Stimulated activated CD8-positive, alpha-beta memory T cell treated with anti-CD3 and anti-CD28 coated beads, Interleukin-7, amount 100 ng/mL, for 4 hours (primary cell): Measurements from ENCODE around the gene SLC26A6.

ENCODE experiments used
- DNase-seq, 2 donors: peaks; one replicate each; pipeline ENCODE4 v3.0.0-alpha.2; 2020; ENCODE audit warnings: low read depth in 2 of 2

SLC26A6 gene

DNA sequence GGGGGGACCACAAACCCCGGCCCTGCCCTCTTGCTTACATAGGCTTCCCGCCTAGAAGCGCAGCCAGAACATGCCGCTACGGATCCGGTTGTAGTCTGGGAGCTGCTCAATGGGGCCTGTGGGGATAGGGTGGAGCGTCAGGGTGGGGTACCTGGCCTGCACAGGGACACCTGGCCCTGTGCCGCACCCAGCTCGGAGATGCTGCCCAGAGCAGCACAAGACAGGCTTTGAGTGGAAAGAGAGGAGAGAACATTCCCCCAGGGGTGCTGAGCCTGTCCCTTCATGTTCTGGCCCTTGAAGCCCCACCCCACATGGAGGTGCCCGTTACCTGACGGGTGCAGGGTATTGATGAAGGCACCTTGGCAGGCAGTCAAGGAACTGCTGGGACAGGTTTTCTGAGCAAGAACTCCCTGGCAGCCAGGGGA lies 36.2 kb downstream of the SLC26A6 start:
- no peak for DNase-seq

DNA sequence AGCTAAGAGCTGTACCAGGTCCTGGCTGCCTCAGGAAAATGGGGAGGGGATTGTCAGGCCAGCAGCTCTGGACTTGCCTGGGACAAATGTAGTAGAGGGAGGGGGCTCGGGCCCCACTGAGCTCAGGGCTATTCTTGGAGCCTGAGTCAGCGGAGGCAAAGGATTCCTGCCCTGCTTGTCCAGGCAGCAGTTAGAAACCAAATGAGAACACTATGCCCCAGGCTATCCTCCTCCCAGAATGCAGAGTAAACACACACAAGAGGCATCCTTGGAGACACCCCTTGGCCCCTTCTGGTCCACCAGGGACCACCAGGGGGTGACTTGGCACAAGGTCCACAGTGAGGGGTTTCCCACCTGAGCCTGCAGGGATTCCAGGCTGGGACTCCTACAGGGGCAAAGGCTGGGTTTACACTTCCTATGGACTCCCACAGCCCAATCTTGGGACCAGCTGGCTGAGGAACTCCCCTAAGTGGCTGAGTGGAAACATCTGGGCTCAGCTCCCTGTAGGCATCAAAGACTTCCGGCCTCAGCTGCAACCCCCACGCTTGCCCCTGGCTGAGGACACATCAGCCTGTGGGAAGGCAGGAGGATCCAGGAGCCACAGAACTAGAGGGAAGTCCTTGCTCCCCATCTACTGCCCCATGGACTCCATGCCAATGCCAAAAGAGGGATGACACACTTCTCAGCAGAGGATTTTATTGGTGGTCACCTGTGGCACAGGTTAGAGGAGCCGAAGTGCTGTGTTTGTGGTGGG lies 36.8 kb downstream of the SLC26A6 start:
- DNase-seq, result no peak

GRCh38 chr3:48597408-48597800 lies 37.9 kb downstream of the SLC26A6 start:
- DNase-seq, result no peak

GRCh38 chr3:48596676-48597407 lies 38.4 kb downstream of the SLC26A6 start:
- no peak for DNase-seq

DNA sequence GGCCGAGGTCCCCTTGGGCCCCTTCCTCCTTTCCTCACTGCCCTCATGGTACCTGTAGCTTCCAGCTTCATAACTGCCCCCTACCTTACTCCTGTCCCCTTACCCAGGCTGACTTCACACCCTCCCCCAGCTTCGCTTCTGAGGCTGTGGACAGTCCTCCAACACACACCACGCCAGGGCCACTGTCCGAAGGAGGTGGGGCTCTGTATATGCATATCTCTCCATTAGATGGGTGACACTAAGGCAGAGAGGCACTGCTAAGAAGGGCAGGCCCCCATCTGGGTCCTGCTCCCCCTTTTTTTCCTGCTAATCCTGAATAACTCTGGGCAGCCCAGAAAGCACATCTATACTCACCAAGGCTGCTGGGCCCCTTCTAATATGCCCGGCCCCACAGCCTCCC lies 39.1 kb downstream of the SLC26A6 start:
- DNase-seq, result no peak

DNA sequence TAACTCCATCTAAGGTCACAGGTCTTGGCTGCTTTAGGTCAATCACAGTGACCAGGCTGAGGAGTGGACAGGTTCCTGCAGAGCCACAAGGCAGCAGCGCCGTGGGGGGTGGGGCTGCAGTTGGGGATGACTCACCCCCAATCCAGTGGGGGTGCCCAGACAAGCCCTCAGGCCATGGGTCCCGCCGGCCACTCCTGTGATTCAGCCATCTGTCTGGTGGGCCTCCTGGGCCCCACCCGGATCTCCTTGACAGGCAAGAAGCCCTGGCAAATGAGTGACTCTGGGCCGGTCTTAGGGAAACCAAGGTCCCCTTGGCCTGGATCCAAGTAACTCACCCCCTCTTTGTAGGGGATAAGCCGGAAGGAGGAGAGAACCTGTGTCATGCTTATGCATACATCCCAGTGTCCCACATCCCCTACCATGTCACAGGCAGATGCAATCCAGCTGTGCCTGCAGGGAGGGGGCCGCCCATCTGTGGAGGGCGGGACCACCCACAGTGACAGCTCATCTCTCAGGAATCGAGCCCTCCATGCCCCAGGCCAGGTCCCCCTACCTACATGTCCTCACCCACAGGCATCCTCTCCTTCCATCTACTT lies 39.6 kb downstream of the SLC26A6 start:
- no peak for DNase-seq

GRCh38 chr3:48595075-48595525 lies 40.2 kb downstream of the SLC26A6 start, which contains the start of gene COL7A1:
COL7A1 (minus strand) TSS chr3:48595329; CDS start chr3:48595159, 170 bp downstream.
- no peak for DNase-seq

GRCh38 chr3:48594417-48595049 lies 40.7 kb downstream of the SLC26A6 start:
- DNase-seq, result no peak

DNA sequence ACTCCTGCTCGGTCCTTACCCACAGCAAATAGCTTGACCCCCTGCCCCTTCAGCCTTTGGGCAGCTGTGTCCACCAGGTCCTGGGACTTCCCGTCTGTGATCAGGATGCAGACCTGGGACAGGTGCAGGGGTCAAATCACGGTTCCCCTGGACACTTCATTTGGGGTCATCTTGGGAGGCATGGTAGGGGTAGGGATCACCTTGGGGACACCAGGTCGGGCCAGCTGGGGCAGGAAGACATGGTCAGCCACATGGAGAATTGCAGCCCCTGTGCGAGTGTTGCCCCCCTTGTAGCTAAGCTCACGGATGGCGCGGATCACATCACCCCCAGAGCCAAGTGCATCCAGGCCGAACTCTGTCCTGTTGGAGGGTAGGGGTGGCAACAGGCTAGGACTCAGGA lies 41.9 kb downstream of the SLC26A6 start:
- DNase-seq, result no peak

- DNase-seq, result no peak
Observed at GRCh38 chr3:48592519-48593087, 42.7 kb downstream of the SLC26A6 start.

DNA sequence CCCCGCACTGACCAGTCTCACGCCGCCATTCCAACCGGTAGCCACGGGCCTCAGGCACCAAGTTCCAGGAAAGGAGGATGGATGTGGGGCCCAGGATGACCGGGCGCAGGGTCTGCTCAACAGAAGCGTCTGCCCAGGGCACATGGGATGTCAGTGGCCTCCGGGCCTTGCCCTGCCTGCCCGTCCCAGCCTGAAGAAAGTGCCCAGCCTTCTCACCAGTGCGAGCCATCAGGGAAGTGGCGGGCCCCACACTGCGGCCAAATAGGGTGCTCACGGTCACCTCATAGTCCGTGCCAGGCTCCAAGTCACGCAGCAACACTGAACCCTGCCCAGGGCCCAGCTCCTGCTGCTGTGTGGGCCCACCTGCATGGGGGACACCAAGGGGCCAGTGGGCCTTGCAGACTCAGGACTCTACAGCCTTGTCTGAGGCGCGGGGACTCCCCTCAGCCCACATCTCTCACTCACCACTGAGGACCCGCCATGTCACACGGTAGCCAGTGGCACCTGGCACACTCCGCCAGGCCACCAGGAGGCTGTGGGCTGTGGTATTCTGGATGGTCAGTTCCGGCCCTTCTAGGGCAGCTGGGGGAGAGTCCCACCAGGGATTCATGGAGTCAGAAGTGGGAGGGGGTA lies 43.3 kb downstream of the SLC26A6 start:
- DNase-seq, result no peak

- no peak for DNase-seq
Observed at GRCh38 chr3:48591436-48591835, 43.8 kb downstream of the SLC26A6 start.

DNA sequence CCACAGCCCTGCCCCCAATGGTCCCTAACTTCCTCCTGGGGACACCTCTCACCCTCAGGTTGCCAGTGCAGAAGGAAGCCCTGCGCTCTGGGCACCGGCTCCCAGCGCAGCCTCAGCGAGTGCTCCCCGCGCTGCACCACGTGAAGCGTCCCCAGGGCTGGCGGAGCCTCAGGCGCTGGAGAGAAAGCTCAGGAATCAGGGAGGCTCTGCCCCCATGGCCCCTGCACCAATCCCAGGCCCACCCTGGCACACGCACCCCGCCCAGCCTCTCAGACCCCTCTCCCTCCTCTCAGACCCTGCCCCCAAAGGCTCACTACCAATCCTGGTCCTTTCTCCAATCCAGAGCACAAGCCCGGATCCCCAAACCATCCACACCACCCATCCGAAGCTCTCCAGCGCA lies 47.0 kb downstream of the SLC26A6 start:
- DNase-seq, result no peak

GRCh38 chr3:48587686-48588085 lies 47.6 kb downstream of the SLC26A6 start:
- DNase-seq, result no peak

DNA sequence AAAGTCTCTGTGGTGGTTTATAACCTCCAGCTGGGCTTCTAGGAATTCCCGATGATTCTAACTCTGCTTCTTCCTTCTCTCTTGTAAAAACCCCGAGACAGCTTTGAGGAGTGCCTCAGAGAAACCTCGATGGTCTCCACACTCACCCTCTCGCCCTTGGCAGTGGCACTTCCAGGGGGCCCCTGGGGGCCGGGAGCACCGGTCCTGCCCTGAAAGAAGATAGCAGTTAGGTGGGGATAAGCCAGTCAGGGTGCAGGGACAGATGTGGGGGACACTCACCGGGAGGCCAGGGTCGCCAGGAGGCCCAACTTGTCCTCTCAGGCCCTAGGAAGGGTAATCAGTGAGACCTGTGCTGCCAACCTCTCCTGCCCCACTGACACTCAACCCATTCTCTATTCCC lies 49.9 kb downstream of the SLC26A6 start:
- no peak for DNase-seq

DNA sequence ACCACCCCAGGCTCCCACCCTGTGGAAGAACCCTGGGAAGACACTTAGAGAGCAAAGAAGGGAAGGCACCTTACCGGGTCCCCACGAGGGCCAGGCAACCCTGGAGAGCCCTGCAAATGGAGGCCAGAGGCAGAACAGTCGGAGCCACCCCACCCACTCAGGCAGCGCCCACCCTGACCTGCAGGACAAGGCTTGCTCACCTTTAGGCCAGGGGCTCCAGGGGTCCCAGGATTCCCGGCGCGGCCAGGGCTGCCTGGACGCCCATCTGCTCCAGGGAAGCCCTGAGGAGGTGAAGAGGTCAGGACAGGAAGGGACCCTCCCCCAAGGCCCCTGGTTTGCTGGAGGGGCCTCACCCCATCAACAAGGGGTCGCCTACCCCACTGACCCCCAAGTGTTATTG lies 50.4 kb downstream of the SLC26A6 start:
- no peak for DNase-seq

DNA sequence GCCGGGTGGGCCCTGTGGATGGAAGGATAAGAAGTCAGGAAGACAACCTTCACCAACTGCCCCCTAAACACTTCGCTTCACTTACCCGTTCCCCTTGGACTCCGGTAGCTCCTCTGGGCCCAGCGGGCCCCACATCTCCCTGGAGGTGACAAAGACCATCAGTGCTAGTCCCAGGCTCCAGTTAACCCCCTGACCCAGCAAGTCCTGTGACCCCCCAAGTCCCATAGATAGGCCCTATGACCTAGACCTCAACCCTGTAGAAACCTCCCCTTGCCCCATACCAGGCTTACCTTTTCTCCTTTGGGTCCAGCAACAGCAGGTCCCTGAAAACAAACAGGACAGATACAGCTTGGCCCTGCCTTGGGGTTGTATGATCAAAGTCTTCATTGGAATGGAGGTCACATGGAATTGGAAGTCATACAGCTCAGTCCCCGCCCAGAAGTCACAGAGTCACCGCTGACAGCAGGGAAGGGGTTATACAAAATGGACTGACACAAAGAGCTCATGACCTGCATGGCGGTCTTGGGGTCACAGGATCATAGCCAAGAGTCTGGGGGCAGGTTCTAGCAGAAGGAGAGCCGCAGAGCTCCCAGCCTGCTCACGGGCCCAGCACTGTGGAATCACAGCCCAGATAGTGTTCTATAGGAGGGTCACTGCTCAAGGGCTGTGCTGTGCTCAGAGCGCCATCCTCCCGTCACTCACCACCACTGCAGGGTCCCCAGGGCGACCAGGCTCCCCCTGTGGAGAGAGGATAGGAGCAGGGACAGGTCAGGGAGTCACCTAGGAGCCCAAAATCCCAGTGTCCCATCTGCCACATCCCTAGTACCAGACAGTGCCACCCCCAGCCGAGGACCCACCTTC lies 53.4 kb downstream of the SLC26A6 start:
- DNase-seq, result no peak

DNA sequence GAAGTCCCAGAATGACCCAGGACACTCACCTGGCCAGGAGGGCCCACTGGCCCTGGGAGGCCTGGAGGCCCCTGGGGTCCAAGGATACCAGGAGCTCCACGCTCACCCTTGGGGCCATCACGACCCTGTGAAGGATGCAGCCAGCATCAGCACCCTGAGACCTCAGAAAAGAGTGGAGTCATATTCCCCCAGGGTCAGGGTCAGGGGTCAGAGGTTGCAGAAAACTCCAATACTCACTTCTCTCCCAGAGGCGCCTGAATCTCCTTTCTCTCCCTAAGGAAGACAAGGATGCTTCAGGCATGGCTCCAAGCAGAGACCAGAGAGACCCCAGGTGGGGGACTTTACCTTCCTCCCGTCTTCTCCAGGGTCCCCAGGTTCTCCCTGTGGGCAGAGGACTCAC lies 58.6 kb downstream of the SLC26A6 start:
- DNase-seq, result no peak
